Large intestine (tissue), 3 donors: Measurements from ENCODE around the gene SECISBP2. TPM values are rescaled to one million over a fixed set of nuclear protein-coding genes. Genes with fewer than 3 reads are reported as not detected.

Experiments
- DNase-seq, 2 donors: peaks; one replicate each; pipeline versions ENCODE4 v3.0.0 to v3.0.0-alpha.2; 2013
- H3K27ac ChIP-seq: one replicate; pipeline ENCODE4 v1.5.1; 2013; ENCODE audit warnings: low read length
- H3K27me3 ChIP-seq: 2 replicates; pipeline ENCODE4 v1.6.1; 2013; ENCODE audit warnings: low read length; ENCODE audit not compliant: control insufficient read depth, insufficient read depth
- H3K36me3 ChIP-seq: 2 replicates; pipeline ENCODE4 v1.6.1; 2013; ENCODE audit warnings: low read length; ENCODE audit not compliant: control insufficient read depth, insufficient read depth
- H3K4me1 ChIP-seq: one replicate; pipeline ENCODE4 v1.6.1; 2013; ENCODE audit warnings: low read length; ENCODE audit not compliant: control insufficient read depth, insufficient read depth
- H3K4me3 ChIP-seq: one replicate; pipeline ENCODE4 v1.5.1; 2013; ENCODE audit warnings: low read length
- H3K9me3 ChIP-seq: one replicate; pipeline ENCODE4 v1.6.1; 2013; ENCODE audit warnings: mild to moderate bottlenecking, low read depth, low read length, moderate library complexity; ENCODE audit not compliant: control insufficient read depth
- WGBS: methylation state at CpG from one replicate; pipeline ENCODE4 v1.1.5; 2013; ENCODE audit warnings: low lambda C conversion rate; ENCODE audit not compliant: insufficient coverage; 5-methylcytosine and 5-hydroxymethylcytosine counted together
- polyA plus RNA-seq: library from polyadenylated mRNA; unstranded; fragments of 120-200 nt; gene quantifications from one replicate; pipeline ENCODE4 v1.2.1, GENCODE V29; 2013

The SECISBP2 gene
- polyA plus RNA-seq, 1 donor = 67.1 TPM

- Histone ChIP-seq H3K9me3 (no peaks in the 10 kb centered on the region), H3K4me1 (peaks cover 10% of the 10 kb centered on the region), H3K4me3 (no peak overlapping the region), H3K27me3 (no peaks in the 10 kb centered on the region), H3K27ac (peak overlapping the region; percentile 78), H3K36me3 (peaks cover 85% of the 10 kb centered on the region)
- WGBS = no CpG with 5 or more reads among the region's 19 CpGs
- peak; percentile 71 to 83 for DNase-seq
These were observed 70.0 kb downstream of the SECISBP2 start for GRCh38 chr9:89388084-89388867.

GRCh38 chr9:89388868-89389177 lies 70.5 kb downstream of the SECISBP2 start:
- H3K27ac ChIP-seq = no peak overlapping the region
- DNase-seq = no peak
- peaks cover 84% of the 10 kb centered on the region for H3K36me3 ChIP-seq
- H3K4me3 ChIP-seq = no peak overlapping the region
- H3K4me1 ChIP-seq = peaks cover 10% of the 10 kb centered on the region
- no CpG with 5 or more reads among the region's 12 CpGs for WGBS
- H3K9me3 ChIP-seq = no peaks in the 10 kb centered on the region
- H3K27me3 ChIP-seq = no peaks in the 10 kb centered on the region

DNA sequence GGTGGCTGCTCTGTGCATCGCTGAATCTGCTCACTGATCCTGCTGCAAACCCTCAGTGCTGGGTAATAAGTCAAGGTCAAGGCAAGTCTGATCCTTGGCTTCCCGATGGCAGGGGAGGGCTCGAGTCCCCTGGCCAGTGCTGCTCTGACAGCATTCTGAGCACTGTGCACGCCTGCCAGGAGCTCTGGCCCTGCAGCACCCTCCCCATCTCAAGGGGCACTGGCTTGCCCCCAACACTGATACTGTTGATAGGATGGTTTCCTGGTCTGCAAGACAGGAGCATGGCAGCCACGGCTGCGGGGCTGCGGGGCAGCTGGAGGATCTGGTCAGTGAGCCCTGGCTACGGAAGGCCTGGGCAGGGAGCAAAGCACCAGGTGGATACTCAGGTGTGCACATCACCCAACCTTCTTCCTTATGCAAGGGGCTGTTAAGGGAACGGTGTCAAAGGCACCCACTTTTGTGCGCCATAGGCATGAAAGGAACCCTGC lies 71.8 kb downstream of the SECISBP2 start:
- DNase-seq = no peak
- peaks cover 84% of the 10 kb centered on the region for H3K36me3 ChIP-seq

GRCh38 chr9:89390578-89391116 lies 72.3 kb downstream of the SECISBP2 start:
- Histone ChIP-seq H3K27me3 (no peaks in the 10 kb centered on the region), H3K9me3 (no peaks in the 10 kb centered on the region), H3K36me3 (peaks cover 80% of the 10 kb centered on the region), H3K4me1 (peaks cover 10% of the 10 kb centered on the region), H3K27ac (no peak overlapping the region), H3K4me3 (no peak overlapping the region)
- DNase-seq = no peak
- WGBS = 29% methylated on average over 1 of the region's 5 CpGs

More for the DNA sequence above, 71.8 kb downstream of the SECISBP2 start:
- H3K4me3 ChIP-seq = no peak overlapping the region
- H3K9me3 ChIP-seq = no peaks in the 10 kb centered on the region
- no peak overlapping the region for H3K27ac ChIP-seq
- H3K27me3 ChIP-seq = no peaks in the 10 kb centered on the region
- no CpG with 5 or more reads among the region's 10 CpGs for WGBS
- peaks cover 10% of the 10 kb centered on the region for H3K4me1 ChIP-seq

DNA sequence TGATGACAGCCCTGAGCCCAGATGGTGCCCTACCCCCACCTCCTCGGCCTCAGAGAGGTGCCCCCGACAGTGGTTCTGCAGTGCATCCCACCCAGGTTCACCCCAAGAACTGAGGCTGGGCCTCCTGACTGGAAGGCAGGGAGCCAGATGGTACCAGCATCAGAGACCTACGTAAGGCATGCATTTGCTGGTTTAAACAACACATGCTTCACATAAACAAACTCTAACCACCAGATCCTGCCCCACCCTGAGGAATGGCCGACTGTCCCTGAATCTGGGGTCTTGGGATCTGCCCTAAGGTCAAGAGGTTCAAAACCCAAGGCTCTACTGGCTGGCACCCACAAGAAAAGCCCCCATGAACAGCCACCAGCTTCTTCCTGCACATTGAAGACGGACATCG lies 73.3 kb downstream of the SECISBP2 start:
- no peaks in the 10 kb centered on the region for H3K9me3 ChIP-seq
- no peak overlapping the region for H3K27ac ChIP-seq
- WGBS = no CpG with 5 or more reads among the region's 6 CpGs
- H3K27me3 ChIP-seq = no peaks in the 10 kb centered on the region
- no peak overlapping the region for H3K4me3 ChIP-seq
- peaks cover 80% of the 10 kb centered on the region for H3K36me3 ChIP-seq
- no peak for DNase-seq
- H3K4me1 ChIP-seq = peaks cover 10% of the 10 kb centered on the region

DNA sequence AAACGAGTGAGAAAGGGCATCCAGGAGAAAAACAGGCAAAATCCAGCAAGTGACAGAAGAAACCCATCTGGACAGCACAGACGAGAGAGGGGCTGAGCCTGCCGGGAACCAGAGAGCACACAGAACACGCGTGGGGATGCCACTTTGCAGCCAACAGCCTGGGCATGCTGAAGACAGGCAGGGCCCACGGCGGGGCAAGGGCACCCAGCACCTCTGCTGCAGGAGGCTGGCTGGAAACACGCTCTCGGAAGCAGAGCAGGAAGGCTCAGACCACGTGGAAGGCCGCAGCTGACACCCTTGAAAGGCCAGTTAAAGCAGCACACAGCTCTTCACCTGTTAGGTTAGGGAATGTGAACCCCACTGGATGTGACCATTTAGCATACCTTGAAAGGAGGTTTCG lies 76.1 kb downstream of the SECISBP2 start:
- Histone ChIP-seq H3K4me1 (no peaks in the 10 kb centered on the region), H3K27ac (no peak overlapping the region), H3K4me3 (no peak overlapping the region), H3K9me3 (no peaks in the 10 kb centered on the region), H3K27me3 (no peaks in the 10 kb centered on the region), H3K36me3 (peaks cover 70% of the 10 kb centered on the region)
- no CpG with 5 or more reads among the region's 12 CpGs for WGBS
- no peak for DNase-seq

GRCh38 chr9:89395931-89396710 lies 77.8 kb downstream of the SECISBP2 start:
- H3K36me3 ChIP-seq = peaks cover 62% of the 10 kb centered on the region
- no CpG with 5 or more reads among the region's 11 CpGs for WGBS

DNA sequence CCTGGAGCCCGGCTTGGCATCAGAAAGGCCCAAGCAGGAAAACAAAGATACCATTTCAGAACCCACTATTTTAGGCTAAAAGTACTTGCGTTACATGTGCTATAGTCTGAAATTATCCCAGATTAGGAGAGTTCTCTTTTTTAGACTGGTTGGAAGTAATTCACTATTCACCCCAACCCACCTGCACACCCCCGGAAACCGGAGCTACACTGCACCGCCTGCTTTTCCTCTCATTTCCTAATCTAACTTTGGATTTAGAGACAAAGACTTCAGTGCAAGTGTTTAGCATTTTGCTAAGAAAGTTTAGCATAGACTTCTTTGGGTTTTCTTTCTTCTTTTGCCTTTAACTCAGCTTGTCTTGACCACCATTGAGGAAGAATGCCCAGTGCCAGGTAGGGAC lies 79.2 kb downstream of the SECISBP2 start:
- Histone ChIP-seq H3K27ac (no peak overlapping the region), H3K4me3 (no peak overlapping the region), H3K9me3 (no peaks in the 10 kb centered on the region), H3K36me3 (peaks cover 62% of the 10 kb centered on the region), H3K27me3 (no peaks in the 10 kb centered on the region), H3K4me1 (no peaks in the 10 kb centered on the region)
- no peak for DNase-seq
- WGBS = no CpG with 5 or more reads among the region's 5 CpGs

More at GRCh38 chr9:89395931-89396710, 77.8 kb downstream of the SECISBP2 start:
- DNase-seq = no peak
- no peak overlapping the region for H3K27ac ChIP-seq
- no peaks in the 10 kb centered on the region for H3K4me1 ChIP-seq
- H3K9me3 ChIP-seq = no peaks in the 10 kb centered on the region
- no peak overlapping the region for H3K4me3 ChIP-seq
- no peaks in the 10 kb centered on the region for H3K27me3 ChIP-seq

- Histone ChIP-seq H3K4me3 (no peak overlapping the region), H3K27ac (no peak overlapping the region), H3K27me3 (no peaks in the 10 kb centered on the region), H3K36me3 (peaks cover 56% of the 10 kb centered on the region), H3K4me1 (no peaks in the 10 kb centered on the region), H3K9me3 (no peaks in the 10 kb centered on the region)
- WGBS = no CpG with 5 or more reads among the region's 5 CpGs
- DNase-seq = no peak
These were observed 80.3 kb downstream of the SECISBP2 start for GRCh38 chr9:89398621-89399020.

DNA sequence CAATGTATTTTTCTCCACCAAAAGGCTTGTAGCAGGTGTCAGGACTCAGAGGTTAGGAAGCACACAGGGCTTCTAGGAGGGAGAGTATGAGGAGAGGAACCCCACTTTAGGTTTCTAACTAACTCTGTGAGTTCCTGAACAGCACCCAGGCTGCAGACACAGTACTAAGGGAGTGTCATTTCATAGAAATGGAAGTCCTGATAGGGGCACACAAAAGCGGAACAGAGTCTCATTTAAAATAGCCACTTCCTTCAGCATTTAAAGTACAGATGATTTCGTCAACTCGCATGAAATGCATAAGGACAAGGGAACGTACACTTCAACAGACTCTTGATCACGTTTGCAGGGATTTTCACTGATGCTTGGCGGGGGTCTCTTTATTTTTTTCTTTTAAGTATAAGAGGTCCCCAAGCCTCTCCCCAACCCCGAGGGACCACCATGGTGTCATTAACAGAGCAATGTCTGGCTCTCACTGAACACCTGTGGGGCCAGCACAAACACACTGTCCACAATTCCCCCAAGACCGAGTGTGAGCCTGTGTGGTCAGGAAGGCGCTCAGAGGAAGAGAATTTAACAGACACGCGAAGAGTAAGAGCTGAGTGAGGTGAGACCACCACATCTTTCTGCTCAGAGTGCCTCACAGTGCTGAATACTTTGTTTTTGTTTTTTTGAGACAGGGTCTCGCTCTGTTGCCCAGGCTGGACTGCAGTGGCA lies 82.3 kb downstream of the SECISBP2 start:
- 91% methylated on average over 6 of the region's 12 CpGs for WGBS
- peaks cover 52% of the 10 kb centered on the region for H3K36me3 ChIP-seq
- H3K27me3 ChIP-seq = no peaks in the 10 kb centered on the region
- no peaks in the 10 kb centered on the region for H3K4me1 ChIP-seq
- DNase-seq = no peak
- H3K9me3 ChIP-seq = no peaks in the 10 kb centered on the region
- H3K27ac ChIP-seq = no peak overlapping the region
- H3K4me3 ChIP-seq = no peak overlapping the region
